GOT3 (cell line): ENCODE measurements around the gene CKM.
"Not testable (repeated sequence)": the region's sequence is repeated elsewhere in the genome, so short reads cannot be mapped to it uniquely, and the experiment has no call there.

ENCODE experiments used
- DNase-seq: peaks from one replicate; lab custom pipeline; 2025; ENCODE audit warnings: mixed read lengths; lab: John Stamatoyannopoulos, UW

CKM gene

DNA sequence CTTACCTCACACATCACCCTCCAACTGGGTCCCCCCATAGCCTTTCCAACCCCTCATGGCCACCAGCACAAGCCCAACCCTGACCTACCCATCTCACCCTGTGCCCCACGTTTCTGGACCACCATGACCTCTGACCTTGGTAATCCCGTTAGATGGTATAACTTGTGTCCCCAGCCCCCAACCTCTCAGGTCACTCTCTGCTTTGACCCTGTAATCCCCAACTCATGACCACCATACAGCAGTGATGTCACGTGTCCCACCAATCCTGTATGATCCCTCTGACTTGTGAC is 26.4 kb upstream of the CKM start:
- no peak for DNase-seq

DNA sequence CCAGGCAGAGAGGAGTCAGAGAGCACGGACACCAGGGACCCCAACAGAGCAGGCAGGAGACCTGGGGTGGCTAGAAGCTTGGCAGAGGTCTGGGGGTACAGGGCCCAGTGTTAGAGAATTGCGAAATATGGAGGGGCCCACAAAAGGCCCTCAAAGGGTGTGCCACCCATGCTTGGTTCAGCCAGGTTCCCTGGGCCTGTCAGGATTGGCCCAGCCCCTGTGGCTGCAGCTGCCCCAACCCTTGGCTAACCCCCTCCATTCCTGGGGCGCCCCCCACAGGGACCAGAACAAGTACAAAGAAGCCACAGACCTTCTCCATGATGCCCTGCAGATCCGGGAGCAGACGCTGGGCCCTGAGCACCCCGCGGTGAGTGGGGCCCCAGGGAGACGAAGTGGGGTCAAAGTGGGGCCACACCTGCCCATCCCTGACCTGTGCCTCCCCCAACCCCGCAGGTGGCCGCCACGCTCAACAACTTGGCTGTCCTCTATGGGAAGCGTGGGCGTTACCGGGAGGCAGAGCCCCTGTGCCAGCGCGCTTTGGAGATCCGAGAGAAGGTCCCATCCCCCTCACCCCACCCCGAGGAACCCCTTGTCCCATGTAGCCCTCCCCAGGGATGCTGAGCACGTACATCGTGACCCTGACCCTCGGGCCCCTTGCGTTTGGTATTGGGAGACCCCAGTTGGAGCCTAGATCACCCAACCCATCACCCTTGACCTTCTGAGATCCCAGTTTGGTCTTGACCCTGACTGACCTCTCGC is 25.9 kb upstream of the CKM start:
- DNase-seq: no peak

DNA sequence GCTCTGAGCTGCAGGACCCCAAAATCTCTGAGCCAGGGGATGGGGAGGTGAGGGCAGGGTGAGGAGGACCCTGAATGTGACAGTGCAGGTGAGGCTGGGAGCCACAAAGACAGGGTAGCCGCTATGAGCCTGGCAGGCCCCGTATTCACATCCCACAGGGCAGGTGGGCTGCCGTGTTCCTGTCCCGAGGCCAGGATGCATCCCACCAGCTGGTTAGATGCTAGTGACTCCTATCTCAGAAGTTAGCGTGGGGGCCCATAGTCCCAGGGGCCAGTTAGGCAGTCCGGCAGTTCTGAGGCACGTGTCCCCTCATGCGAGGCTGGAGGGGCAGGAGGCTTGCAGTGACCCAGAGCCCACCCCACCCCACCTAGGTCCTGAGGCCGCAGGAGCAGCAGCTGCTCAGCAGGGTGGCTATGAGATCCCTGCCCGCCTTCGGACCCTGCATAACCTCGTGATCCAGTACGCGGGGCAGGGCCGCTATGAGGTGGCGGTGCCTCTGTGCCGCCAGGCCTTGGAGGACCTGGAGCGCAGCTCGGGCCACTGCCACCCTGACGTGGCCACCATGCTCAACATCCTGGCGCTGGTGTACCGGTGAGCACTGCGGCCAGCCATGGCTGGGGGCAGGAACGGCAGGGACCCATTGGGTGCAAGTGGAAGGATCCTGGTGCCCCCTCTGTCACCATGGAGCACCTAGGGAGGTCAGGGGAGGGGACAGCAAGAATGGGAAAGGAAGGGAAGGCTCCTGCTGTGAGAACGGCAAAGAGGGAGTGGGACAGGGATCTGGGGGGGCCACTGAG is 25.1 kb upstream of the CKM start:
- no peak for DNase-seq

DNA sequence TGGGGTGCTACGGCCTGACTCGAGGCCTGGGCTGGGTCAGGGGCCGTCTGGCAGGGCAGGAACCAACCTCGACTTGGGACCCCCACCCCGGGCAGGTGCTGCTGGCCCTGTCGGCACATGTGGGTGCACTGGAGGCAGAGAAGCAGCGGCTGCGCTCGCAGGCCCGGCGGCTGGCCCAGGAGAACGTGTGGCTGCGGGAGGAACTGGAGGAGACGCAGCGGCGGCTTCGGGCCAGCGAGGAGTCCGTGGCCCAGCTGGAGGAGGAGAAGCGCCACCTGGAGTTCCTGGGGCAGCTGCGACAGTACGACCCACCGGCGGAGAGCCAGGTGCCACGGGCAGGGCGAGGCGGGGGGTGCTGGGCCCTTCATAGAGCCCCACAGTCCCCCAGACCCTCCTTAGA is 23.8 kb upstream of the CKM start:
- DNase-seq: no peak

DNA sequence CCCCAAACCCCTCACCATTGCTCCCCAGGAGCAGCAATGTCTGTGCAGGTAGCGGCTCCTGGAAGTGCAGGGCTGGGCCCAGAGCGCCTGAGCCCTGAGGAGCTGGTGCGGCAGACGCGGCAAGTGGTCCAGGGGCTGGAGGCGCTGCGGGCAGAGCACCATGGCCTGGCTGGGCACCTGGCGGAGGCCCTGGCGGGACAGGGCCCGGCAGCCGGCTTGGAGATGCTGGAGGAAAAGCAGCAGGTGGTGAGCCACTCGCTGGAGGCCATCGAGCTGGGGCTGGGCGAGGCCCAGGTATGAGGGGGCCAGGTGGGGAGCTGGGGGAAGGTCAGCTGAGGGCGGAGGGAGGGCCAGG is 22.8 kb upstream of the CKM start:
- DNase-seq: no peak

DNA sequence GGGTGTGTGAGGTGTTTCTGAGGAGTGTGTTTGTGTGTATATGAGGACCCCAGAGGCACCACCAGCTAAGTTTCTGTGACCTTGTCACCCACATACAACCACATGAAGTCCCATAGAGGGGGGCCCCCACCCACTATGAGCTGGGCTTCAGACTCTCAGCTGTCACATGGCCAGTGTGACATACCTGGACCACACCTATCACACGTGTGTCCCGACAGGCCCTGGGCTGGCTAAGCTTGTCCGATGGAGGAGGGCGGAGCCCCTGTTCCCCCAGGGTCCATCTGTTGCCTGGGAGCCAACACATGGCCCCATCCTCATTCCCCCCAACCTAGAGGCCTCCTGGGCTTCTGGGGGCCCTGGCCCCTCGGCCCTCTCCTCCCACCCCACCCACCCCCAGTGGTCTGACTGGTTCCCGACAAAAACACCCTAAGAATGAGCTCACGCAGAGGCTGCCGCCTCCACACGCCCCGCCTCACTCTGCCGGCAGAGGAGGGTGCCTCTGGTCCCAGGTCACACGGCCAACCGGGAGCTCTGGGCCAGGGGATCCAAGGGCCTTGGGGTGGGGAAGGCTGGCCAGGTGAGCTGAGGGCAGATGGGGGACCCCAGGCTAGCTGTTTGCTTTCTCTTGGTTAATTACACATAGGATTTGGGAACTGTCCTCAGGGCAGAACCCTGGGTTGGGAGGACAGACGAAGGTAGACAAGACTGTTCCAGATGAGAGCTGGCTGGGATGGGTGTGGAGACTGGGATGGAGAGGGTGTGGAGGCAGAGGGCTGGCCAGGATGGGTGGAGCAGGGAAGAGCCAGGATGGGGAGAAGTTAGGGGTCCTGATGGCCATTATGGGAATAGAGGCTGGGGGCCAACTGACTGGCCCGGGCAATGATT is 22.2 kb upstream of the CKM start:
- no peak for DNase-seq

DNA sequence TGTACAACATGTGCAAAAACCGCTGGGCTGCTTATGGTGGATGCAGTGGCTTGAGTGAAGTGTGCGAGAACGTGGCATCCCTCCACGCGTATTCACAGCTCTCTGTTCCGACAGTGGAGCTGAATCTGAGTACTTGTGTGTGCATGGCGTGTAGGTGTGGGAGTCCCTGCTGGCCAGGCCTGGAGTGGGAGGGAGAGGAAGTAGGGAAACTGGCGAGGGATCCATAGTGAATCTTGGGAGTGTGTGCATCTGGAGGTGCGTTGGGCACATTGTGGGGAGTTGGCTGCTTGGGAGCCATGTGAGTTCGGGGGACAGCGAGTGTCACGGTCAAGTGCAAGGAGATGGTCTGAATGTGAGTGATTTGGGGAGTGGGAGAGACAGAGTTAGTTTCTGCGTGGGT is 20.2 kb upstream of the CKM start:
- DNase-seq: no peak

DNA sequence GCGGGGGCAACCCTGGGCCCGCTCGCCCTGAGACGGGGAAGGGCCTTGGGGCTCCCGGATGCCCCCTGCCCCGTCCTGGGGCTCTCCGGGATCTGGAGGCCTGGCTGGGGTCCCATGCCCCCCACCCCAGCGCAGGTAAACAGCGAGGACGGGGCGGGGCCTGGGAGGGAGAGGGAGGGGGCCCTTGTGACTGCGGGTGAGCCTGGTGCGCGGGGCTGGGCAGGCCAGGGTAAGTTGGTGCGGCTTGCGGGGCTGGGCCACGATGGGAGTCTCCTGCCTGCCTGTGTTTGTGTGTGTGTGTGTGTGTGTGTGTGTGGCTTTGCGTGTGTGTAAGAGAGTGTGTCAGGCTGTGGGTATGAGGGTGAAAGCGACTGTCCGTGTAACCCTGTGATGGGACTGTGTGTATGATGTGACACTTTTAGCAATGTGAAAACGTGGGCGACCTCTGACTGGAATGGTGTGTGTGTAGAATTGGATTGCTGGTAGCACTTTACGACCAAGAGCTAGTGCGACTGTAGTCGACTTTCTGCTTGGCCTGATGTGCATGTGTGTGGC is 18.3 kb upstream of the CKM start:
- DNase-seq: no peak

DNA sequence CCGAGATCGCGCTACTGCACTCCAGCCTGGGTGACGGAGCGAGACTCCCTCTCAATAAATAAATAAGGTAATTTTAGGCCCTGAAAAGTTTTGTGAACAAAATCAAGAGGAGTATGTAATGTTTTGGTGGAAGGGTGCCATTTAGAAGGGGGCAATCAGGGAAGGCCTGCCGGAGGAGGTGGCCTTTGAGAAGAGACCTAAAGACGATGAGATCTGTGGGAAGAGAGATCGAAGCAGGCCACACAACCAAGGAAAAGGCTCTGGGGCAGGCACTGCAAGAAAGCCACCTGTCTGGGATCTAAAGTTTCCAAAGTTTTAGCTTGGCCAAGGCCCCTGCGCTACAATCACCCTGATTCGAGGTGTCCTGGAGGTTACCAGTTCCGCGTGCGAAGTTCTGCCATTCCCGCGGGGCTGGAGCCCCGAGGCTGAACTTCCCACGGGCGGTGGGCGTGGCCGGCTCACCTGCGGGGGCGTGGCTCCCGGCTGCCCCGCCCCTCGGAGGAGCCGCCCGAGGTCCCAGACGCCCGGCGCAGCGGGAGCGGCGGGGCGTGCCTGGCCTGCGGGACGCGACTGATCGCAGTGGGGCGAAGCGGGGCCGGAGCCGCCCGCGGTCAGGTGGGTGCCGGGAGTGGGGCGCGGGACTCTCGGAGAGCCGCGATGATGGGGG is 17.7 kb upstream of the CKM start, which contains the start of gene KLC3:
Gene KLC3, plus strand, starts transcription at position 519 of the 667 bp plus-strand sequence. CDS start 4,792 bp downstream, outside the sequence.
- no peak for DNase-seq

DNA sequence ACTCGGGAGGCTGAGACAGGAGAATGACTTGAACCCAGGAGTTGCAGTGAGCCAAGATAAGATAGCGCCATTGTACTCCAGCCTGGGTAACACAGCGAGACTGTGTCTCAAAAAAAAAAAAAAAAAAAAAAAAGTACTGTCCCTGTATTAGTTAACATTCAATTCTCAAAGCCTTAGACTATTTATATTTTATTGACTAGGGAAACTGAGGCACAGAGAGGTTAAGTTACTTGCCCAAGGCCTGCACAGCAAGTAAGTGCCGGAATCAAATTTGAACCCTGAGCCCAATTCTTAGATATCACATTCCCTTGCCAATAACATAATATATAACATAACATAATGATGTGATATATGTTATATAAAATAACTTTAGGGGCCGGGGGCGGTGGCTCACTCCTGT is 17.0 kb upstream of the CKM start:
- no peak for DNase-seq

DNA sequence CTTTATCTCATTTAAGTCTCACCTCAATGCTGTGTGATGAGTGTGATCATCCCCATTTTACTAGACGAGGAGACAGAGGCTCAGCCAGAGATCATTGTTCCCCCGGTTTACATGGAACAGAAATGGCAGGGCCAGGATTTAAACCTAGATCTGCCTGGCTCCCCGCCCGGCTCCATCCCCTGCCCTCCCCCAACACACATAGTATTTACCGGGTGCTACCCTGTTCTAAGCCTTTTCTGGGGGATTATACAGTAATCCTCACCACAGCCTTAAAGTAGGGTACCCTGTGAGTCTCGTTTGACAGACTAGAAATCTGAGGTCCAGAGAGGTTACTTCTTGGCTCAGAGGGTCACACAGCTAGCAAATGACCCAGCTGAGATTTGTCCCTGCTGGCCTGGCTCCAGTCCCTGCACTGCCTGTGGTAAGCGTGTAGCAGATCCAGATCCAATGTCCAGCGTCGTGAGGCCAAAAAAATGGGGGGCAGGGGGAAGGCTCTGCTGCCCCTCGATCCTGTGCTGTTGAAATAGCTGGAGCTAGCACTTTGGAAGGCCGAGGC is 14.1 kb upstream of the CKM start:
- no peak for DNase-seq

DNA sequence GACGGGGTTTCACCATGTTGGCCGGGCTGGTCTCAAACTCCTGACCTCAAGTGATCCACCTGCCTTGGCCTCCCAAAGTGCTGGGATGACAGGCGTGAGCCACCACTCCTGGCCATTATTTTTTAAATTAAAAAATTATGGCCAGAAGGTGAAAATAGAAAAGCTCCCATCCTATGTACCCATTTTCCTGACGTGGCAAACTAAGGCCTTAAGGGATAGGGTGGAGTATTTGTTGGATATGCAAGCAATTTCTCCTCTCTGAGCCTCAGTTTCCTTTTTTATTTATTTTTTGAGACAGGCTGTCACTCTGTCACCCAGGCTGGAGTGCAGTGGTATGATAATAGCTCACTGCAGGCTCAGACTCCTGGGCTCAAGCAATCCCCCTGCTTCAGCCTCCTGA is 12.2 kb upstream of the CKM start:
- not testable (repeated sequence) for DNase-seq

DNA sequence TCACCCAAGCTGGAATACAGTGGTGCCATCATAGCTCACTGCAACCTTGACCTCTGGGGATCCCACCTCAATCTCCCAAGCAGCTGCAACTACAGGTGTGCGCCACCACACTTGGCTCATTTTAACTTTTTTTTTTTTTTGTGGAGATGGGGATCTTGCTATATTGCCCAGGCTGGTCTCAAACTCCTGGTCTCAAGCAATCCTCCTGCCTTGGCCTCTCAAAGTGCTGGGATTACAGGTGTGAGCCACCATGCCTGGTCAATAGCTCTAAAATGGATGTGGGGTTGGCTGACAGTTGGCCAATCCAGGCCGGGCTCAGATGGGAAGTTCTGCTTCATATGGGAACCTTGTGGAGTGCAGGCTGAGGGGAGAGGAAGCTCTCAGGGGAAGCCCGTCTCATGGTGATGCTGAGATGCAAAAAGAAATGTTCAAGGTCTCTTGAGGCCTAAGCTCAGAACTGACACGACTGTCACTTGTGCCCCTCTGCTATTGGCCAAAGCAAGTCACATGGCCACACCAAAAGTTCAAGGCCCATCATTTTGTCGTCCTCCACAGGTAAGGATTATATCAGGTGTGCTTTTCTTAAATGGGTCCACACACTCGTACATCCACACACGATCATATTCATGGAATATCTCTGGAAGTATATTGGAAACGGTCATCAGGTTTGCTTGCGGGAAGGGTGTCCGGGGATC is 11.1 kb upstream of the CKM start:
- DNase-seq: no peak

DNA sequence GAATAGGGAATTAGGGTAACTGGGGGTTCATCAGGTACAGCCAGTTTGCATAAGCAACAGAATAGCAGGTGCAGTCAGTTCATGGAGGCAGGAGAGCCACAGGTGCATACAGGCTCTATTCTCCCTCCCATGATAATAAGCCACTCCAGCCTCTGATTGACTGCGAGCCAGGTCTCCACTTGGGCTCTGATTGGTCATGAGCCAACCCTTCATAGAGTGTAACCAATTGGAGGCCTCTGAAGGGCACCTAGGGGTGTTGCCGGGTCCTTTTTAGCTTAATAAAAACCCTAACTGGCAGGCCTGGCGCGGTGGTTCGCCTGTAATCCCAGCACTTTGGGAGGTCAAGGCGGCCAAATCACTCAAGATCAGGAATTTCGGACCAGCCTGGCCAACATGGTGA is 8.7 kb upstream of the CKM start:
- no peak for DNase-seq

DNA sequence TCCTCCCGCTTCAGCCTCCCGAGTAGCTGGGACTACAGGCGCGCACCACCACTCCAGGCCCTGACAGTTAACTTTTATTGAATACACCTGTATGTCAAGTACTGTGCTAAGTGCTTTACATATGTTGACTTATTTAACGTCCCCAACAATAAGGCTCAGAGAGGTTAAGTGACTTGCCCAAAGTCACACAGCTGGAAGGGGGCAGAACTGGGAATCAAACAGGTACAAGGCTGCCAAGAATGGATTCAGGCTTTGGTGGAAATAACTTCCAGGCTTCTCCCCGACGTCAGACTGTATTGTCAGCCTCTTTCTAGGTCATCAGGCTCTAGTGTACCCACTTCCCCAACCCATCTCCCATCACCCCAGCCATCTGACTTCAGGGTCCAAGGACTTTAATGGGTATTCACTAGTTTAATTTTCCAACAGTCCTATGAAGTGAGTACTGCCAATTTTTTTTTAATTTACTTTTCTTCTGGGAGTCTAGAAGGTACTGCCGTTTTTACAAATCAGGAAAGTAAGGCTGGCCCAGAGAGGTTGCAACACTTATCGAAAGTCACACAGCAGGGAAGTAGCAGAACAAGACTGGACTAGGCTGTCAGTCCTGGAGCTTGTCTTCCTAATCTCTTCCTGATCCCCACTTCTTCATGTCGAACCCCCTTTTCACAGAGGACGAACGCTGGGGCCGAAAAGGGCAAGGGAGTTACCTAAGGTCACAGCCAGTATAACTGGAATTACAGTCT is 4.9 kb upstream of the CKM start:
- DNase-seq: no peak

DNA sequence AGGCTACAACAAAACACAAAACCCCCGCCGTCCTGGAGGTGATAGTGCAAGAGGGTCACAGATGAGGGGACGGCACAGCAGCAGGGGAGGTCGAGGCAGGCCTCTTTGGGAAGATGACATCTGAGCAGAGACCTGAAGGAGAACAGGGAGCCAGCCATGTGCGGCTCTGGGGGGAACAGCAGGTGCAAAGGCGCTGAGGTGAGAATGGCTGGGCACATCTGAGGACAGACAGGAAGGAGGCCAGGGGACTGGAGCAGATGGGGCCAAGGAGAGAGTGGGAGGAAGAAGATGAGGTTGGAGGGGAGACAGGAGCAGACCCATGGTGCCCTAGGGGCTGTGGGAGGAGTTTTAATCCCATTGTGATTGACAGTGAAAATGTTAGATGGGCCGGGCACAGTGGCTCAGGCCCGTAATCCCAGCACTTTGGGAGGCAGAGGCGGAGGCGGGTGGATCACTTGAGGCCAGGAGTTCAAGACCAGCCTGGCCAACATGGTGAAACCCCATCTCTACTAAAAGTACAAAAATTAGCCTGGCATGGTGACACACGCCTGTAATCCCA is 1.8 kb upstream of the CKM start:
- no peak for DNase-seq

DNA sequence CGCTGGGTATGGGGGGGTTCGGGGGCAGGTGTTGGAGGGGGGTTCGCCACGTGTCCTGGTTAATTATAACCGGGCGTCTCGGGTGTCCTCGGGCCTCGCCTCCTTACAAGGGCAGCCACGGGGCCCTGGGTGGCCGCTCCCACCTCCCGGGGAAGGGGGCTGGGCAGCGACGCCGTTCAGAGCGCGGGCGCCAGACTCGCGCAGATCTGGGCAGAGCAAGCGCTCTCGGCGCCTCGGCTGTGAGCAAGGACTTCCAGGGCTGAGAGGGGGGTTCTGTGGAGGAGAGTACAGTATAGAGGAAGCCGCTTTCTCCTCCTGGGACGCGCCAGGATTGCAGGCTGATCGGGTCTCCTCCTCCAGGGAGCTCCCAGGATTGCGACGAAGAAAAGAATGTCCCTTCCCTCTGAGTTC is 1.0 kb upstream of the CKM start:
- no peak for DNase-seq

DNA sequence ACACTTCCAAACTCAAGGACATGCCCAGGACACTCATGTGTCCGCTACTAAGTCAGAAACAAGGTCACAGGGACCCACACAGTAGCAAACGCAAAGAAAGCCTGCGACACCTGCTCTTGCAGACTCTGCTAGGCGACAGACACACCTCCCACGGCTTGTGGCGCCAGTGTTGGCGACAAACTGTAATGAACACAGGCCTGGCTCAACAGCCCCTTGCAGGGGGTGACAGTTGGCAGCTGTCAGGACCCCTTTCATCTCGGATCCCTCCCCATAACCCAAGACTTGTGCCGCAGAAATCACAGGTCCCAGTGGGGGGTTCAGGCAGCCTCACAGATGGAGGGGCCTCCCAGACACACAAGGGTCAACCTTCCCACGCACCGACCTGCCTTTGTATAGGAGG is 364 bp downstream of the CKM start:
- no peak for DNase-seq

DNA sequence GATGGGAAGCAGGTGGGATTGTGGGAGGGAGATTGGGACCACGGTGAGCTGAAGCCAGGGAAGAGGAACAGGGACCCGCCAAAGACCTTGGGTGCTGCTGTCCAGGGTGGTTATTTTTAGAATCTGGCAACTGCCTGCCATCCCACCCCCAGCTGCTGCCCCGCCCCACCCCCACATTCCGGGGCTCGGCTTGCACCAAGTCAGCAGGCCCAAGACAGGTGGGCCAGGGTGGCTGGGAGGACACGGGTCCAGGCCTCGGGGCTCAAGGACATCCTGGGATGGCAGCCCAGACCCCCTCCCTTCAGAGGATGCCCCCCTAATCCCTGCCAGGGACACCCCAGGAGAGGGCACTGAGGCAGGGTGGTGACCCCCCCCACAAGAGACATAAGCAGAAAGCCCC is 827 bp downstream of the CKM start:
- no peak for DNase-seq
